Liver (tissue), 9 donors: ENCODE measurements around the gene KCNJ14. TPM values are rescaled to one million over a fixed set of nuclear protein-coding genes. Genes with fewer than 3 reads are reported as not detected.

ENCODE experiments used
- DNase-seq: peaks from one replicate; pipeline ENCODE4 v3.0.0-alpha.2; 2017; ENCODE audit warnings: low spot score
- H3K27ac ChIP-seq, 2 donors: one replicate each; pipeline ENCODE4 v1.7.0; 2013; ENCODE audit warnings: inconsistent platforms in 2 of 2, low read length in 2 of 2, control low read depth in 1 of 2, low read depth in 1 of 2, mild to moderate bottlenecking in 1 of 2
- H3K27me3 ChIP-seq, 4 donors: one replicate each; pipeline versions ENCODE4 v1.6.1 to v1.7.0; 2013; ENCODE audit warnings: low read length in 3 of 4, inconsistent platforms in 1 of 4, mild to moderate bottlenecking in 1 of 4, moderate library complexity in 1 of 4; ENCODE audit not compliant: control insufficient read depth in 4 of 4, insufficient read depth in 4 of 4
- H3K36me3 ChIP-seq, 4 donors: one replicate each; pipeline versions ENCODE4 v1.6.1 to v1.7.0; 2013; ENCODE audit warnings: low read length in 3 of 4, mild to moderate bottlenecking in 3 of 4, low read depth in 1 of 4, moderate library complexity in 1 of 4; ENCODE audit not compliant: control insufficient read depth in 4 of 4, insufficient read depth in 3 of 4
- H3K4me1 ChIP-seq, 4 donors: one replicate each; pipeline versions ENCODE4 v1.6.1 to v1.7.0; 2013; ENCODE audit warnings: low read length in 3 of 4, mild to moderate bottlenecking in 3 of 4, moderate library complexity in 1 of 4; ENCODE audit not compliant: control insufficient read depth in 4 of 4, insufficient read depth in 4 of 4
- H3K4me3 ChIP-seq, 3 donors: one replicate each; pipeline versions ENCODE4 v1.6.1 to v1.7.0; 2013; ENCODE audit warnings: low read length in 3 of 3, control low read depth in 1 of 3, low read depth in 1 of 3, mild to moderate bottlenecking in 1 of 3
- H3K9ac ChIP-seq, 2 donors: one replicate each; pipeline ENCODE4 v1.7.0; 2013; ENCODE audit warnings: low read length in 2 of 2, mild to moderate bottlenecking in 2 of 2, moderate library complexity in 2 of 2, control low read depth in 1 of 2, low read depth in 1 of 2
- H3K9me3 ChIP-seq, 4 donors: one replicate each; pipeline versions ENCODE4 v1.6.1 to v1.7.0; 2013; ENCODE audit warnings: low read length in 3 of 4; ENCODE audit not compliant: control insufficient read depth in 4 of 4
- EGR1 ChIP-seq, 2 donors: IDR thresholded peaks; 2 replicates each; pipeline ENCODE4 v1.6.1; 2016 to 2018; ENCODE audit warnings: antibody characterized with exemption in 2 of 2, low read depth in 2 of 2
- FOXA1 ChIP-seq: IDR thresholded peaks from 2 replicates; pipeline ENCODE4 v1.6.1; 2016; ENCODE audit warnings: antibody characterized with exemption
- FOXA2 ChIP-seq: IDR thresholded peaks from 2 replicates; pipeline ENCODE4 v1.6.1; 2016; ENCODE audit warnings: antibody characterized with exemption
- GABPA ChIP-seq, 2 donors: IDR thresholded peaks in 1 of 2; conservative IDR thresholded peaks in 1 of 2; 2 replicates each; pipeline ENCODE4 v1.6.1; 2016; ENCODE audit warnings: antibody characterized with exemption in 2 of 2, mild to moderate bottlenecking in 1 of 2, moderate library complexity in 1 of 2
- HNF4A ChIP-seq, 2 donors: conservative IDR thresholded peaks; 2 replicates each; pipeline ENCODE4 v1.6.1; 2016; ENCODE audit warnings: antibody characterized with exemption in 2 of 2, mild to moderate bottlenecking in 2 of 2
- HNF4G ChIP-seq: IDR thresholded peaks from 2 replicates; pipeline ENCODE4 v1.6.1; 2016; ENCODE audit warnings: antibody characterized with exemption
- JUND ChIP-seq, 2 donors: IDR thresholded peaks; 2 replicates each; pipeline ENCODE4 v1.6.1; 2016; ENCODE audit warnings: antibody characterized with exemption in 2 of 2
- NR2F2 ChIP-seq: IDR thresholded peaks from 2 replicates; pipeline ENCODE4 v1.6.1; 2016; ENCODE audit warnings: antibody characterized with exemption
- RXRA ChIP-seq, 2 donors: IDR thresholded peaks; 2 replicates each; pipeline ENCODE4 v1.6.1; 2017 to 2018; ENCODE audit warnings: antibody characterized with exemption in 2 of 2, mild to moderate bottlenecking in 1 of 2
- SP1 ChIP-seq: IDR thresholded peaks from 2 replicates; pipeline ENCODE4 v1.6.1; 2018; ENCODE audit warnings: antibody characterized with exemption, mild to moderate bottlenecking
- YY1 ChIP-seq: IDR thresholded peaks from 2 replicates; pipeline ENCODE4 v1.6.1; 2016; ENCODE audit warnings: antibody characterized with exemption, mild to moderate bottlenecking
- WGBS: extraction: QIAGEN DNeasy Blood & Tissue Kit; methylation state at CpG from one replicate; pipeline ENCODE4 v1.1.7; 2013; 5-methylcytosine and 5-hydroxymethylcytosine counted together
- polyA plus RNA-seq, 2 donors: library from polyadenylated mRNA; stranded (reverse) in 1 of 2; unstranded in 1 of 2; fragments of 200-250 nt in 1 of 2; fragments of >200 nt in 1 of 2; fragmentation: Nextera tagmentation in 1 of 2; extraction: Ambion mirVana in 1 of 2; gene quantifications; one replicate each; pipeline versions ENCODE4 v1.2.1 to v1.2.3, GENCODE V29; 2013 to 2015
- total RNA-seq, 2 donors: library from RNA; depleted of rRNA; stranded (reverse); fragments of >200 nt; gene quantifications; one replicate each; pipeline ENCODE4 v1.2.3, GENCODE V29; 2014
- TF ChIP-seq, protein P1 (sequence below): IDR thresholded peaks from 2 replicates; pipeline ENCODE4 v1.6.1; 2016; ENCODE audit warnings: antibody characterized with exemption
- TF ChIP-seq, protein P2 (sequence below): fragments of 150-350 bp; IDR thresholded peaks from 2 replicates; pipeline ENCODE4 v1.5.1; 2017; ENCODE audit warnings: improper control_type of control experiment, low read depth, low read length; ENCODE audit not compliant: missing input control
- TF ChIP-seq, protein P3 (sequence below): IDR thresholded peaks from 2 replicates; pipeline ENCODE4 v1.6.1; 2016; ENCODE audit warnings: antibody characterized with exemption, mild to moderate bottlenecking
- TF ChIP-seq, protein P4 (sequence below): IDR thresholded peaks from 2 replicates; pipeline ENCODE4 v1.6.1; 2016; ENCODE audit warnings: antibody characterized with exemption
- donor health status: healthy.
- donor health status: healthy.
- donor health status: healthy.
- donor health status: healthy.
- donor health status: healthy.

KCNJ14 gene
- total and polyA plus RNA-seq, 4 donors, result 0.06 to 0.92 (median 0.17) TPM

DNA sequence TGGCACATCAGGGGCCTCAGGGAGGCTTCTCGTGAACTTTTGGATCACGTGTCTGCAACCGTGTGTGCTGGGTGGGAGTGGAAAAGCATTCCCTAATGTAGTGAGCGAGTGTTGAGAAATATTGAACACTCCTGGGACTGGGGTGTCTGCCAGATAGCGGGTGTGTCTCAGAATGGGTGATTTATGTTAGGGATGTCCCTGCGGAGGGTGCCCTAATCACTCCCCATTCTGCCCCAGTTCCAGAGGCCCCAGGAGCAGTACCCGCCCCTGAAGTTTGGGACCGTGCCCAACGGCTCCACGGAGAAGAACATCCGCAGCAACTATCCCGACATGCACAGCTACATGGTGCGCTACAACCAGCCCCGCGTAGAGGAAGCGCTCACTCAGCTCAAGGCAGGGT is 33.8 kb upstream of the KCNJ14 start:
- Histone ChIP-seq H3K4me3 (no peak overlapping the region), H3K9ac (no peak overlapping the region), H3K27me3 (no peaks in the 10 kb centered on the region), H3K9me3 (no peaks in the 10 kb centered on the region), H3K36me3 (no peaks in the 10 kb centered on the region), H3K4me1 (no peaks in the 10 kb centered on the region), H3K27ac (no peak overlapping the region)
- whole genome bisulfite sequencing, result 79% methylated on average over 16 of the region's 16 CpGs
- no peak for DNase-seq
- TF ChIP-seq, protein P1, sequence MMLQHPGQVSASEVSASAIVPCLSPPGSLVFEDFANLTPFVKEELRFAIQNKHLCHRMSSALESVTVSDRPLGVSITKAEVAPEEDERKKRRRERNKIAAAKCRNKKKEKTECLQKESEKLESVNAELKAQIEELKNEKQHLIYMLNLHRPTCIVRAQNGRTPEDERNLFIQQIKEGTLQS, result no peak
- TF ChIP-seq FOXA1 (no peak), HNF4G (no peak)
- TF ChIP-seq, protein P2, sequence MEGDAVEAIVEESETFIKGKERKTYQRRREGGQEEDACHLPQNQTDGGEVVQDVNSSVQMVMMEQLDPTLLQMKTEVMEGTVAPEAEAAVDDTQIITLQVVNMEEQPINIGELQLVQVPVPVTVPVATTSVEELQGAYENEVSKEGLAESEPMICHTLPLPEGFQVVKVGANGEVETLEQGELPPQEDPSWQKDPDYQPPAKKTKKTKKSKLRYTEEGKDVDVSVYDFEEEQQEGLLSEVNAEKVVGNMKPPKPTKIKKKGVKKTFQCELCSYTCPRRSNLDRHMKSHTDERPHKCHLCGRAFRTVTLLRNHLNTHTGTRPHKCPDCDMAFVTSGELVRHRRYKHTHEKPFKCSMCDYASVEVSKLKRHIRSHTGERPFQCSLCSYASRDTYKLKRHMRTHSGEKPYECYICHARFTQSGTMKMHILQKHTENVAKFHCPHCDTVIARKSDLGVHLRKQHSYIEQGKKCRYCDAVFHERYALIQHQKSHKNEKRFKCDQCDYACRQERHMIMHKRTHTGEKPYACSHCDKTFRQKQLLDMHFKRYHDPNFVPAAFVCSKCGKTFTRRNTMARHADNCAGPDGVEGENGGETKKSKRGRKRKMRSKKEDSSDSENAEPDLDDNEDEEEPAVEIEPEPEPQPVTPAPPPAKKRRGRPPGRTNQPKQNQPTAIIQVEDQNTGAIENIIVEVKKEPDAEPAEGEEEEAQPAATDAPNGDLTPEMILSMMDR, result no peak

DNA sequence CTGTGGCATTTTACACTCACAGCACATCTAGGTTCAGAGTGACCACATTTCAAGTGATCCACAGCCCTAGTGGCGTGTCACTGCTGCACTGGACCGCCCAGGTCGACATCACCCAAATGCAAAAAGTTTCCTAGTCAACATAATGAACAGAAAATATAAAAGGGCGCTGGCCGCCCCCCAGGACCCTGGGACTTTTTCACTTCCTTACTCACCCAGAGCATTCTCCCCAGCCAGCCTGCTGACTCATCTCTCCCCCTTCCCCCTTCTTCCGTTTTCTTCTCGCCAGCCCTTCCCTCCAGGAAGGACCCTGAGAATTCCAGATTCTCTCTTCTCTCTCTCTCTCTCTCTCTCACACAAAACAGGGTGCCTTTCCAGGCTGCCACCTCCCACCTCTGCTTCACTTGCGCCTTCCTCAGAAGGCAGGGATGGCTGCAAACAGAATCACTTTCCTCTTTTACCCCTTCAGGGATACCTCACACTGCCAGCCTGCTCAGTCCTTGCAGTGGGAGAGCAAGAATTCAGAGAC is 30.6 kb upstream of the KCNJ14 start:
- DNase-seq, result no peak
- H3K4me1 ChIP-seq, result no peaks in the 10 kb centered on the region
- no peaks in the 10 kb centered on the region for H3K36me3 ChIP-seq
- no peak overlapping the region for H3K27ac ChIP-seq
- H3K9ac ChIP-seq, result no peak overlapping the region
- no peak overlapping the region for H3K4me3 ChIP-seq
- H3K9me3 ChIP-seq, result no peaks in the 10 kb centered on the region
- TF ChIP-seq SP1 (no peak), JUND (IDR thresholded peaks at IDR 0.05) (peak in 1 of 2 donors; percentile 13)
- no peaks in the 10 kb centered on the region for H3K27me3 ChIP-seq
- WGBS, result 46% methylated on average over 8 of the region's 8 CpGs

DNA sequence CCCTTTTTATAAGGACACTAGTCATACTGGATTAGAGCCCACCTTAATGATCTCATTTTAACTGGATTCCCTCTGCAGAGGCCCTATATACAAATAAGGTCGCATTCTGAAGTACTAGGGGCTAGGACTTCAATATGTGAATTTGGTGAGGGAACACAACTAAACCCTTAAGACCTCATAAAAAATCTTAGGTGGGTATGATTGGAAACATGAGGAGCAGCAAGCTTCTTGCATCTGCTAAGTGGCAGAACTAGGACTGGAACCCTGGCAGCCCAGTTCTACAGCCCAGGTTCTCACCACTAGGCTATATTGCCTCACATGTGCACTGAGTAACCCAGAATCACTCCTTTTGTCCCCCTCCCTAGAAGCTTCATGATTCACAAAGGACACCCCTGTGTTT is 26.7 kb upstream of the KCNJ14 start:
- no peak for DNase-seq
- Histone ChIP-seq H3K4me1 (no peaks in the 10 kb centered on the region), H3K4me3 (no peak overlapping the region), H3K9ac (no peak overlapping the region), H3K27me3 (no peaks in the 10 kb centered on the region), H3K36me3 (no peaks in the 10 kb centered on the region), H3K9me3 (no peaks in the 10 kb centered on the region), H3K27ac (no peak overlapping the region)
- TF ChIP-seq, protein P3, sequence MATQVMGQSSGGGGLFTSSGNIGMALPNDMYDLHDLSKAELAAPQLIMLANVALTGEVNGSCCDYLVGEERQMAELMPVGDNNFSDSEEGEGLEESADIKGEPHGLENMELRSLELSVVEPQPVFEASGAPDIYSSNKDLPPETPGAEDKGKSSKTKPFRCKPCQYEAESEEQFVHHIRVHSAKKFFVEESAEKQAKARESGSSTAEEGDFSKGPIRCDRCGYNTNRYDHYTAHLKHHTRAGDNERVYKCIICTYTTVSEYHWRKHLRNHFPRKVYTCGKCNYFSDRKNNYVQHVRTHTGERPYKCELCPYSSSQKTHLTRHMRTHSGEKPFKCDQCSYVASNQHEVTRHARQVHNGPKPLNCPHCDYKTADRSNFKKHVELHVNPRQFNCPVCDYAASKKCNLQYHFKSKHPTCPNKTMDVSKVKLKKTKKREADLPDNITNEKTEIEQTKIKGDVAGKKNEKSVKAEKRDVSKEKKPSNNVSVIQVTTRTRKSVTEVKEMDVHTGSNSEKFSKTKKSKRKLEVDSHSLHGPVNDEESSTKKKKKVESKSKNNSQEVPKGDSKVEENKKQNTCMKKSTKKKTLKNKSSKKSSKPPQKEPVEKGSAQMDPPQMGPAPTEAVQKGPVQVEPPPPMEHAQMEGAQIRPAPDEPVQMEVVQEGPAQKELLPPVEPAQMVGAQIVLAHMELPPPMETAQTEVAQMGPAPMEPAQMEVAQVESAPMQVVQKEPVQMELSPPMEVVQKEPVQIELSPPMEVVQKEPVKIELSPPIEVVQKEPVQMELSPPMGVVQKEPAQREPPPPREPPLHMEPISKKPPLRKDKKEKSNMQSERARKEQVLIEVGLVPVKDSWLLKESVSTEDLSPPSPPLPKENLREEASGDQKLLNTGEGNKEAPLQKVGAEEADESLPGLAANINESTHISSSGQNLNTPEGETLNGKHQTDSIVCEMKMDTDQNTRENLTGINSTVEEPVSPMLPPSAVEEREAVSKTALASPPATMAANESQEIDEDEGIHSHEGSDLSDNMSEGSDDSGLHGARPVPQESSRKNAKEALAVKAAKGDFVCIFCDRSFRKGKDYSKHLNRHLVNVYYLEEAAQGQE, result no peak
- no peak for TF ChIP-seq EGR1 (IDR thresholded peaks at IDR 0.05; ENCODE audit: low read depth in 2 of 2)
- TF ChIP-seq, protein P2, result no peak
- no peak for TF ChIP-seq FOXA1
- no peak for TF ChIP-seq YY1
- TF ChIP-seq GABPA (IDR thresholded peaks at IDR 0.05 in 1 of 2, conservative IDR thresholded peaks at IDR 0.05 in 1 of 2), result no peak
- TF ChIP-seq SP1, result no peak
- TF ChIP-seq NR2F2, result no peak
- TF ChIP-seq, protein P1, result no peak
- no peak for TF ChIP-seq HNF4G
- no peak for TF ChIP-seq HNF4A (conservative IDR thresholded peaks at IDR 0.05)
- no peak for TF ChIP-seq FOXA2
- TF ChIP-seq RXRA (IDR thresholded peaks at IDR 0.05), result no peak
- no peak for TF ChIP-seq JUND (IDR thresholded peaks at IDR 0.05)
- TF ChIP-seq, protein P4, sequence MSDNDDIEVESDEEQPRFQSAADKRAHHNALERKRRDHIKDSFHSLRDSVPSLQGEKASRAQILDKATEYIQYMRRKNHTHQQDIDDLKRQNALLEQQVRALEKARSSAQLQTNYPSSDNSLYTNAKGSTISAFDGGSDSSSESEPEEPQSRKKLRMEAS, result no peak
- 94% methylated on average over 1 of the region's 1 CpG for WGBS
